H9 (cell line): ENCODE data around the gene RNF212. TPM values are rescaled to one million over a fixed set of nuclear protein-coding genes. Genes with fewer than 3 reads are reported as not detected.

ENCODE experiments used
- DNase-seq: peaks from one replicate; pipeline ENCODE4 v3.0.0-alpha.2; 2017
- H2AFZ ChIP-seq: one replicate; pipeline ENCODE4 v1.6.1; 2013; ENCODE audit warnings: mild to moderate bottlenecking, low read length, control low read depth, moderate library complexity
- H2AK5ac ChIP-seq: 2 replicates; pipeline ENCODE4 v1.6.1; 2013; ENCODE audit warnings: low read length, control low read depth, mixed read lengths; ENCODE audit not compliant: insufficient read length
- H2BK120ac ChIP-seq: one replicate; pipeline ENCODE4 v1.6.1; 2013; ENCODE audit warnings: low read depth, mild to moderate bottlenecking, low read length, control low read depth, inconsistent platforms; ENCODE audit not compliant: poor library complexity, severe bottlenecking
- H2BK12ac ChIP-seq: 2 replicates; pipeline ENCODE4 v1.6.1; 2013; ENCODE audit warnings: low read length, control low read depth, mixed read lengths, low read depth; ENCODE audit not compliant: insufficient read length
- H2BK15ac ChIP-seq: 2 replicates; pipeline ENCODE4 v1.6.1; 2013; ENCODE audit warnings: low read depth, low read length, control low read depth
- H2BK20ac ChIP-seq: one replicate; pipeline ENCODE4 v1.6.1; 2013; ENCODE audit warnings: low read depth, mild to moderate bottlenecking, low read length, control low read depth, inconsistent platforms; ENCODE audit not compliant: poor library complexity, severe bottlenecking
- H2BK5ac ChIP-seq: 2 replicates; pipeline ENCODE4 v1.6.1; 2013; ENCODE audit warnings: low read length, control low read depth, mixed read lengths; ENCODE audit not compliant: insufficient read length
- H3K14ac ChIP-seq: 2 replicates; pipeline ENCODE4 v1.6.1; 2013; ENCODE audit warnings: low read length, control low read depth; ENCODE audit not compliant: insufficient read depth
- H3K18ac ChIP-seq: 2 replicates; pipeline ENCODE4 v1.6.1; 2013; ENCODE audit warnings: low read depth, mild to moderate bottlenecking, mixed read lengths, low read length, control low read depth; ENCODE audit not compliant: insufficient read length
- H3K23ac ChIP-seq: 2 replicates; pipeline ENCODE4 v1.6.1; 2013; ENCODE audit warnings: low read length, control low read depth, mixed read lengths, low read depth; ENCODE audit not compliant: insufficient read length
- H3K23me2 ChIP-seq: 2 replicates; pipeline ENCODE4 v1.6.1; 2013; ENCODE audit warnings: low read depth, mild to moderate bottlenecking, mixed read lengths, low read length, control low read depth; ENCODE audit not compliant: insufficient read length, poor library complexity, severe bottlenecking
- H3K27ac ChIP-seq: 2 replicates; pipeline ENCODE4 v1.5.1; 2013; ENCODE audit warnings: low read length, control low read depth, mixed read lengths, low read depth; ENCODE audit not compliant: insufficient read length
- H3K27me3 ChIP-seq: 2 replicates; pipeline ENCODE4 v1.6.1; 2013; ENCODE audit warnings: low read length, control low read depth, inconsistent platforms; ENCODE audit not compliant: insufficient read depth
- H3K4ac ChIP-seq: 2 replicates; pipeline ENCODE4 v1.6.1; 2013; ENCODE audit warnings: low read depth, mild to moderate bottlenecking, control low read depth, inconsistent platforms, low read length, moderate library complexity
- H3K4me1 ChIP-seq: 2 replicates; pipeline ENCODE4 v1.6.1; 2013; ENCODE audit warnings: low read length, control low read depth, inconsistent platforms; ENCODE audit not compliant: insufficient read depth
- H3K4me2 ChIP-seq: 2 replicates; pipeline ENCODE4 v1.6.1; 2013; ENCODE audit warnings: low read length, control low read depth, mixed read lengths; ENCODE audit not compliant: insufficient read length, insufficient read depth
- H3K56ac ChIP-seq: 2 replicates; pipeline ENCODE4 v1.6.1; 2013; ENCODE audit warnings: low read depth, mild to moderate bottlenecking, mixed read lengths, low read length, control low read depth; ENCODE audit not compliant: insufficient read length
- H3K79me1 ChIP-seq: 2 replicates; pipeline ENCODE4 v1.6.1; 2013; ENCODE audit warnings: low read depth, mild to moderate bottlenecking, moderate library complexity, low read length, control low read depth, inconsistent platforms; ENCODE audit not compliant: insufficient read depth, poor library complexity, severe bottlenecking
- H3K79me2 ChIP-seq: 2 replicates; pipeline ENCODE4 v1.6.1; 2013; ENCODE audit warnings: low read length, control low read depth, inconsistent platforms; ENCODE audit not compliant: insufficient read depth
- H3K9ac ChIP-seq: 2 replicates; pipeline ENCODE4 v1.6.1; 2013; ENCODE audit warnings: low read length, control low read depth, mixed read lengths; ENCODE audit not compliant: insufficient read length; ENCODE audit errors: extremely low read depth
- H3K9me3 ChIP-seq: one replicate; pipeline ENCODE4 v1.6.1; 2013; ENCODE audit warnings: low read depth, low read length, inconsistent platforms; ENCODE audit not compliant: control insufficient read depth
- H3T11ph ChIP-seq: one replicate; pipeline ENCODE4 v1.6.1; 2013; ENCODE audit warnings: mild to moderate bottlenecking, low read length, control low read depth, inconsistent platforms
- H4K20me1 ChIP-seq: one replicate; pipeline ENCODE4 v1.6.1; 2013; ENCODE audit not compliant: control insufficient read depth, insufficient read length, insufficient read depth
- H4K5ac ChIP-seq: 2 replicates; pipeline ENCODE4 v1.6.1; 2013; ENCODE audit warnings: low read depth, mild to moderate bottlenecking, mixed read lengths, low read length, control low read depth; ENCODE audit not compliant: insufficient read length
- H4K8ac ChIP-seq: replicated peaks from 2 replicates; pipeline ENCODE4 v1.6.1; 2013; ENCODE audit warnings: low read length, control low read depth, mixed read lengths, low read depth; ENCODE audit not compliant: insufficient read length
- H4K91ac ChIP-seq: 2 replicates; pipeline ENCODE4 v1.6.1; 2013; ENCODE audit warnings: low read depth, mild to moderate bottlenecking, moderate library complexity, mixed read lengths, low read length, control low read depth; ENCODE audit not compliant: insufficient read length
- H3K27ac Mint-ChIP-seq, 3 experiments: 2 replicates in 2 of 3; 3 replicates in 1 of 3; pipeline ENCODE4 v1.8.0; 2020 to 2021; ENCODE audit warnings: mixed read lengths in 3 of 3, mild to moderate bottlenecking in 1 of 3, moderate library complexity in 1 of 3
- H3K27me3 Mint-ChIP-seq: 2 replicates; pipeline ENCODE4 v1.8.0; 2021; ENCODE audit warnings: low read depth, mild to moderate bottlenecking, moderate library complexity, mixed read lengths
- H3K36me3 Mint-ChIP-seq, 3 experiments: 2 replicates in 2 of 3; 3 replicates in 1 of 3; pipeline ENCODE4 v1.8.0; 2020 to 2021; ENCODE audit warnings: low read depth in 3 of 3, mixed read lengths in 3 of 3; ENCODE audit not compliant: insufficient read depth in 1 of 3
- H3K4me1 Mint-ChIP-seq, 2 experiments: 2 replicates each; pipeline ENCODE4 v1.8.0; 2020; ENCODE audit warnings: mixed read lengths in 2 of 2
- H3K4me3 Mint-ChIP-seq, 2 experiments: 2 replicates in 1 of 2; 3 replicates in 1 of 2; pipeline ENCODE4 v1.8.0; 2020 to 2021; ENCODE audit warnings: mild to moderate bottlenecking in 2 of 2, mixed read lengths in 2 of 2, moderate library complexity in 1 of 2
- H3K9me3 Mint-ChIP-seq, 2 experiments: 2 replicates in 1 of 2; 3 replicates in 1 of 2; pipeline ENCODE4 v1.8.0; 2020; ENCODE audit warnings: mild to moderate bottlenecking in 2 of 2, mixed read lengths in 2 of 2, moderate library complexity in 1 of 2
- WGBS: extraction: QIAGEN DNeasy Blood & Tissue Kit; methylation state at CpG from one replicate; pipeline ENCODE4 v1.1.7; 2013; ENCODE audit warnings: missing lambda C conversion rate, low lambda C conversion rate, mixed read lengths; ENCODE audit not compliant: insufficient read length; ENCODE audit errors: extremely low coverage; 5-methylcytosine and 5-hydroxymethylcytosine counted together
- total RNA-seq: library from RNA; stranded (reverse); gene quantifications from 2 replicates; pipeline ENCODE4 v1.2.1, GENCODE V29; 2021
- TF ChIP-seq, protein P1 (sequence below): fragments of 200-600 bp; sonication (generic); conservative IDR thresholded peaks from 3 replicates; pipeline ENCODE4 v1.8.0; 2021; ENCODE audit warnings: antibody characterized with exemption, mild to moderate bottlenecking

The RNF212 gene
- total RNA-seq, 1 experiment from 2014 or later, result 3.0 TPM

DNA sequence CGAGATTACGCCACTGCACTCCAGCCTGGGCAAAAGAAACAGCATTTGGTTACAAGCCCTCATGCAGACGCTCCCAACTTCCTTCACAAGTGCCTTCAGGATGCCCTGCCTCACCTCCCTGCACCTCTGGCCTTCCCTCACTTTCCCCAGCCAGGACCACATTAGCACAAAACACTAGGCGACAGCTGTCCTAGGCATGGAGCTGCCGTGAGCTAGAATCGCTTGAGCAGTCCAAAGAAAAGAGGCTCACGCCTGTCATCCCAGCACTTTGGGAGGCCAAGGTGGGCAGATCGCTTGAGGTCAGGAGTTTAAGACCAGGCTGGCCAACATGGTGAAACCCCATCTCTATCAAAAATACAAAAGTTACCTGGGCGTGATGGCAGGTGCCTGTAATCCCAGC is 15.8 kb downstream of the RNF212 start:
- Histone ChIP-seq H3T11ph (no peak overlapping the region), H3K56ac (no peak overlapping the region), H2AFZ (no peak overlapping the region), H2BK5ac (no peak overlapping the region), H4K20me1 (no peaks in the 10 kb centered on the region), H3K4me2 (no peak overlapping the region), H3K79me1 (no peaks in the 10 kb centered on the region), H3K18ac (no peak overlapping the region), H3K27me3 (no peaks in the 10 kb centered on the region; the same call in 1 of the 2 replicates), H2AK5ac (no peak overlapping the region), H3K23ac (no peak overlapping the region), H3K9ac (no peak overlapping the region), H2BK120ac (no peak overlapping the region), H3K4ac (no peak overlapping the region), H2BK12ac (no peak overlapping the region), H3K79me2 (no peaks in the 10 kb centered on the region), H4K91ac (no peak overlapping the region), H4K8ac (no peak overlapping the region), H2BK15ac (no peak overlapping the region), H3K4me1 (no peaks in the 10 kb centered on the region), H3K23me2 (no peaks in the 10 kb centered on the region), H3K27ac (no peak overlapping the region), H3K9me3 (no peaks in the 10 kb centered on the region), H2BK20ac (no peak overlapping the region), H3K14ac (no peak overlapping the region), H4K5ac (no peak overlapping the region)
- Mint-ChIP-seq H3K36me3 (no peaks in the 10 kb centered on the region; a peak in 1 of 7 replicates), H3K4me3 (no peak overlapping the region), H3K27me3 (peaks cover 5% of the 10 kb centered on the region), H3K4me1 (no peaks in the 10 kb centered on the region), H3K27ac (no peak overlapping the region), H3K9me3 (no peaks in the 10 kb centered on the region)
- DNase-seq, result peak; percentile 12
- TF ChIP-seq, protein P1, sequence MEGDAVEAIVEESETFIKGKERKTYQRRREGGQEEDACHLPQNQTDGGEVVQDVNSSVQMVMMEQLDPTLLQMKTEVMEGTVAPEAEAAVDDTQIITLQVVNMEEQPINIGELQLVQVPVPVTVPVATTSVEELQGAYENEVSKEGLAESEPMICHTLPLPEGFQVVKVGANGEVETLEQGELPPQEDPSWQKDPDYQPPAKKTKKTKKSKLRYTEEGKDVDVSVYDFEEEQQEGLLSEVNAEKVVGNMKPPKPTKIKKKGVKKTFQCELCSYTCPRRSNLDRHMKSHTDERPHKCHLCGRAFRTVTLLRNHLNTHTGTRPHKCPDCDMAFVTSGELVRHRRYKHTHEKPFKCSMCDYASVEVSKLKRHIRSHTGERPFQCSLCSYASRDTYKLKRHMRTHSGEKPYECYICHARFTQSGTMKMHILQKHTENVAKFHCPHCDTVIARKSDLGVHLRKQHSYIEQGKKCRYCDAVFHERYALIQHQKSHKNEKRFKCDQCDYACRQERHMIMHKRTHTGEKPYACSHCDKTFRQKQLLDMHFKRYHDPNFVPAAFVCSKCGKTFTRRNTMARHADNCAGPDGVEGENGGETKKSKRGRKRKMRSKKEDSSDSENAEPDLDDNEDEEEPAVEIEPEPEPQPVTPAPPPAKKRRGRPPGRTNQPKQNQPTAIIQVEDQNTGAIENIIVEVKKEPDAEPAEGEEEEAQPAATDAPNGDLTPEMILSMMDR, result no peak
- WGBS, result no CpG with 5 or more reads among the region's 9 CpGs
